Spleen (tissue), 7 donors: Measurements from ENCODE around the gene RHBDL2.

ENCODE experiments used
- CTCF ChIP-seq, 11 experiments: fragments of 200-600 bp in 7 of 11; fragments of 450-650 bp in 4 of 11; sonication (generic) in 4 of 11; IDR thresholded peaks in 8 of 11; conservative IDR thresholded peaks in 3 of 11; 1 replicate in 7 of 11; 2 replicates in 4 of 11; pipeline versions ENCODE4 v1.4.0 to v1.8.0; 2016 to 2021; ENCODE audit warnings: antibody characterized with exemption in 11 of 11, inconsistent platforms in 4 of 11, mild to moderate bottlenecking in 1 of 11
- POLR2A ChIP-seq, 3 donors: fragments of 450-650 bp; IDR thresholded peaks; one replicate each; pipeline ENCODE4 v1.5.1; 2017; ENCODE audit warnings: antibody characterized with exemption in 3 of 3, mild to moderate bottlenecking in 1 of 3
- donor health status: DM: no; HTN: no; CAD: no; lungs with moderate emphysema.
- donor health status: DM: no; HTN: no; CAD: no.
- donor health status: DM: no; HTN: no; CAD: no.

- TF ChIP-seq POLR2A (IDR thresholded peaks at IDR 0.05) (no peak), CTCF (IDR thresholded peaks at IDR 0.05 in 8 of 11, conservative IDR thresholded peaks at IDR 0.05 in 3 of 11) (no peak)
Measured at GRCh38 chr1:38839363-38839762, 102.3 kb downstream of the RHBDL2 start.
